GM12892 (cell line): ENCODE results near the gene ACADVL.

Source experiments
- DNase-seq: peaks from one replicate; pipeline ENCODE4 v3.0.0; 2011; ENCODE audit not compliant: insufficient read length
- FAIRE-seq: peaks from 2 replicates; lab custom pipeline; 2011; peaks lifted over from hg19 to GRCh38; lab: Jason Lieb, UNC
- POLR2A ChIP-seq: IDR thresholded peaks from 2 replicates; pipeline ENCODE4 v1.6.1; 2011; ENCODE audit warnings: low read depth, low read length, control low read depth
- POLR2AphosphoS5 ChIP-seq: IDR thresholded peaks from 2 replicates; pipeline ENCODE4 v1.6.1; 2011; ENCODE audit warnings: low read depth, low read length, control low read depth
- TAF1 ChIP-seq: IDR thresholded peaks from 2 replicates; pipeline ENCODE4 v1.6.1; 2011; ENCODE audit warnings: low read depth, mild to moderate bottlenecking, control low read depth, low read length, borderline replicate concordance

The ACADVL gene

GRCh38 chr17:7196651-7197401, 22.9 kb upstream of the ACADVL start:
- FAIRE-seq (no peak), DNase-seq (no peak)
- TF ChIP-seq POLR2A (no peak), TAF1 (no peak), POLR2AphosphoS5 (no peak)

- DNase-seq (no peak), FAIRE-seq (no peak)
- TF ChIP-seq POLR2AphosphoS5 (no peak), POLR2A (no peak), TAF1 (no peak)
These were observed 16.3 kb upstream of the ACADVL start for GRCh38 chr17:7203391-7203790.

- TF ChIP-seq POLR2A (no peak), TAF1 (no peak), POLR2AphosphoS5 (no peak)
- DNase-seq (no peak), FAIRE-seq (peak; percentile 77)
These were observed 15.4 kb upstream of the ACADVL start for GRCh38 chr17:7204336-7204735.

GRCh38 chr17:7204828-7205461, 14.8 kb upstream of the ACADVL start:
- DNase-seq: peak; percentile 97
- TF ChIP-seq POLR2AphosphoS5 (no peak), POLR2A (peak; percentile 20; the same call in 1 of the 2 replicates), TAF1 (no peak)
- peak; percentile 94 for FAIRE-seq

GRCh38 chr17:7205561-7205960, 14.2 kb upstream of the ACADVL start:
- TF ChIP-seq TAF1: no peak
- TF ChIP-seq POLR2A: no peak
- no peak for TF ChIP-seq POLR2AphosphoS5
- DNase-seq (no peak), FAIRE-seq (peak; percentile 50)

GRCh38 chr17:7207120-7208001, 12.4 kb upstream of the ACADVL start:
- no peak for TF ChIP-seq POLR2A
- no peak for TF ChIP-seq TAF1
- no peak for TF ChIP-seq POLR2AphosphoS5
- FAIRE-seq (no peak), DNase-seq (no peak)

- TF ChIP-seq TAF1 (no peak), POLR2A (no peak), POLR2AphosphoS5 (no peak)
- FAIRE-seq (no peak), DNase-seq (no peak)
These were observed 11.6 kb upstream of the ACADVL start for GRCh38 chr17:7208027-7208571.

GRCh38 chr17:7208754-7209460, 10.8 kb upstream of the ACADVL start:
- no peak for DNase-seq
- FAIRE-seq: no peak
- TF ChIP-seq POLR2A (no peak), POLR2AphosphoS5 (no peak), TAF1 (no peak)

- TF ChIP-seq POLR2A: no peak
- TF ChIP-seq TAF1: no peak
- no peak for TF ChIP-seq POLR2AphosphoS5
- FAIRE-seq (no peak), DNase-seq (no peak)
These were observed 8.1 kb upstream of the ACADVL start for GRCh38 chr17:7211491-7212273.

GRCh38 chr17:7213895-7214299, 5.8 kb upstream of the ACADVL start:
- TF ChIP-seq POLR2AphosphoS5 (no peak), TAF1 (no peak)
- FAIRE-seq (no peak), DNase-seq (no peak)
